OCI-LY3 (cell line): ENCODE results near the gene ARHGAP28.

Experiments used
- H2AFZ ChIP-seq: fragments of 200-600, 300-600 bp; shearing (Covaris generic); 2 replicates; pipeline ENCODE4 v1.6.0; 2014; ENCODE audit warnings: antibody characterized with exemption, low read depth, low read length
- H3K27ac ChIP-seq: fragments of 200-600, 300-600 bp; sonication (generic); 2 replicates; pipeline ENCODE4 v1.5.1; 2014; ENCODE audit warnings: mild to moderate bottlenecking, low read length, moderate library complexity, mixed read lengths
- H3K27me3 ChIP-seq: fragments of 200-600, 300-600 bp; sonication (generic); 2 replicates; pipeline ENCODE4 v1.6.1; 2014; ENCODE audit warnings: low read depth, low read length, mixed read lengths
- H3K36me3 ChIP-seq: fragments of 200-600, 300-600 bp; sonication (generic); replicated peaks from 2 replicates; pipeline ENCODE3; 2014; ENCODE audit warnings: low read depth, low read length, mixed read lengths
- H3K4me1 ChIP-seq: fragments of 300-600, 200-600 bp; sonication (generic); 2 replicates; pipeline ENCODE4 v1.6.1; 2014; ENCODE audit warnings: low read length, mixed read lengths
- H3K4me2 ChIP-seq: fragments of 200-600, 300-600 bp; sonication (generic); 2 replicates; pipeline ENCODE4 v1.6.1; 2014; ENCODE audit warnings: low read length, mixed read lengths
- H3K4me3 ChIP-seq: fragments of 300-600, 200-600 bp; sonication (generic); 2 replicates; pipeline ENCODE4 v1.5.1; 2014; ENCODE audit warnings: antibody characterized with exemption, mild to moderate bottlenecking, low read length, moderate library complexity
- H3K79me2 ChIP-seq: fragments of 300-600, 200-600 bp; shearing (Covaris generic); 2 replicates; pipeline ENCODE4 v1.6.1; 2014; ENCODE audit warnings: mild to moderate bottlenecking, low read length, mixed read lengths
- H3K9ac ChIP-seq: fragments of 300-600, 200-600 bp; shearing (Covaris generic); 2 replicates; pipeline ENCODE4 v1.6.0; 2014; ENCODE audit warnings: mild to moderate bottlenecking, low read length, moderate library complexity
- H3K9me3 ChIP-seq: fragments of 200-600, 300-600 bp; shearing (Covaris generic); 2 replicates; pipeline ENCODE4 v1.6.1; 2014; ENCODE audit warnings: low read length, mixed read lengths; ENCODE audit not compliant: insufficient read depth
- H4K20me1 ChIP-seq: fragments of 200-600, 300-600 bp; sonication (generic); 2 replicates; pipeline ENCODE4 v1.6.1; 2016; ENCODE audit warnings: low read length, mixed read lengths; ENCODE audit not compliant: insufficient read depth
- EZH2phosphoT487 ChIP-seq: fragments of 200-600 bp; shearing (Covaris generic); IDR thresholded peaks from 2 replicates; pipeline ENCODE4 v1.6.1; 2018; ENCODE audit warnings: antibody characterized with exemption, mixed run types, low read depth
- TF ChIP-seq, protein P1 (sequence below): fragments of 200-600, 300-600 bp; sonication (generic); IDR thresholded peaks from 2 replicates; pipeline ENCODE4 v1.5.1; 2014; ENCODE audit warnings: antibody characterized with exemption, low read length, low read depth

Gene ARHGAP28

DNA sequence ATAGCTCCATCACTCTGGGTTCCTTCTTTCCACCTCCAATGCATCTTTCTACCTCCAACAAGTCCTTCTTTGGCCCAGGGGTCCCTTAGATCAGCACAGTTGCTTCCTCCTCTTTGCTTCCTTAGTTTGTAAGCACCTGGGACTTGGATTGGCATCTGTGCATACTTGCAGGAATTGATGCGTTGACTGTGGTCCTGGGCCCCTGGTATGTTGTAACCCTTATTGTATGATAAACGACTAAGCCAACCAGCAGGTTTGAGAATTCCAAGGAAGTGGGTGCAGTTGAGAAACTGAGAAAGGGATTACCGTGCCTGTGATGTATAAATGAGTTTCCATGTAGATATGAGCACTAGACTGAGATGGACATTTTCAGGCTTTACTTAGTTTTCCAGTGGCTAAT, 55.9 kb downstream of the ARHGAP28 start:
- TF ChIP-seq, protein P1, sequence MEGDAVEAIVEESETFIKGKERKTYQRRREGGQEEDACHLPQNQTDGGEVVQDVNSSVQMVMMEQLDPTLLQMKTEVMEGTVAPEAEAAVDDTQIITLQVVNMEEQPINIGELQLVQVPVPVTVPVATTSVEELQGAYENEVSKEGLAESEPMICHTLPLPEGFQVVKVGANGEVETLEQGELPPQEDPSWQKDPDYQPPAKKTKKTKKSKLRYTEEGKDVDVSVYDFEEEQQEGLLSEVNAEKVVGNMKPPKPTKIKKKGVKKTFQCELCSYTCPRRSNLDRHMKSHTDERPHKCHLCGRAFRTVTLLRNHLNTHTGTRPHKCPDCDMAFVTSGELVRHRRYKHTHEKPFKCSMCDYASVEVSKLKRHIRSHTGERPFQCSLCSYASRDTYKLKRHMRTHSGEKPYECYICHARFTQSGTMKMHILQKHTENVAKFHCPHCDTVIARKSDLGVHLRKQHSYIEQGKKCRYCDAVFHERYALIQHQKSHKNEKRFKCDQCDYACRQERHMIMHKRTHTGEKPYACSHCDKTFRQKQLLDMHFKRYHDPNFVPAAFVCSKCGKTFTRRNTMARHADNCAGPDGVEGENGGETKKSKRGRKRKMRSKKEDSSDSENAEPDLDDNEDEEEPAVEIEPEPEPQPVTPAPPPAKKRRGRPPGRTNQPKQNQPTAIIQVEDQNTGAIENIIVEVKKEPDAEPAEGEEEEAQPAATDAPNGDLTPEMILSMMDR: no peak
- TF ChIP-seq EZH2phosphoT487: no peak
- no peaks in the 10 kb centered on the region for H3K9me3 ChIP-seq

DNA sequence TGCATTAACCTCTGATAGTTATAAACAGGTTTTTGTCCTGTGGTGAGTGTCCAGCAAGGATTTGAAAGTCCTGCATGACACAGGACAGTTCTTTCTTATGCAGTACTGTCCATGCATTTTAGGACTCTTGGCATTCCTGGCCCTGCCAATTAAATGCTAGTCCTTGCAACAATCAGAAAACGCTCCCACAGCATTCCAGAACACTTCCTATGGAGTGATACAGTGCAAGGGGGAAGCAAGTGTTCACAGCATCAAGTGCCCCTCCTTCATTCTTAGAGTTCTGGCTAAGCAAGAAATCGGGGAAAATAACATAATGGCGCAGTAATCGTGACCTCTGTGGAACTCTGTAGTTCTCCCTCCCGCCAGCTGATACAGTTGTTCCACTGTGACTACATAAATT, 62.9 kb downstream of the ARHGAP28 start:
- Histone ChIP-seq H4K20me1 (no peaks in the 10 kb centered on the region), H3K36me3 (no peaks in the 10 kb centered on the region), H3K4me2 (no peak overlapping the region), H3K79me2 (no peaks in the 10 kb centered on the region), H3K9ac (no peak overlapping the region), H3K9me3 (no peaks in the 10 kb centered on the region), H3K27ac (no peak overlapping the region), H3K27me3 (no peaks in the 10 kb centered on the region), H2AFZ (no peak overlapping the region), H3K4me1 (no peaks in the 10 kb centered on the region), H3K4me3 (no peak overlapping the region)
- TF ChIP-seq, protein P1: no peak
- no peak for TF ChIP-seq EZH2phosphoT487

More for the DNA sequence above, 55.9 kb downstream of the ARHGAP28 start:
- no peak overlapping the region for H3K9ac ChIP-seq
- no peaks in the 10 kb centered on the region for H4K20me1 ChIP-seq
- H3K4me2 ChIP-seq: no peak overlapping the region
- no peaks in the 10 kb centered on the region for H3K27me3 ChIP-seq
- H3K79me2 ChIP-seq: no peaks in the 10 kb centered on the region
- H3K4me1 ChIP-seq: no peaks in the 10 kb centered on the region
- H3K36me3 ChIP-seq: no peaks in the 10 kb centered on the region
- no peak overlapping the region for H3K27ac ChIP-seq
- H3K4me3 ChIP-seq: no peak overlapping the region
- no peak overlapping the region for H2AFZ ChIP-seq

DNA sequence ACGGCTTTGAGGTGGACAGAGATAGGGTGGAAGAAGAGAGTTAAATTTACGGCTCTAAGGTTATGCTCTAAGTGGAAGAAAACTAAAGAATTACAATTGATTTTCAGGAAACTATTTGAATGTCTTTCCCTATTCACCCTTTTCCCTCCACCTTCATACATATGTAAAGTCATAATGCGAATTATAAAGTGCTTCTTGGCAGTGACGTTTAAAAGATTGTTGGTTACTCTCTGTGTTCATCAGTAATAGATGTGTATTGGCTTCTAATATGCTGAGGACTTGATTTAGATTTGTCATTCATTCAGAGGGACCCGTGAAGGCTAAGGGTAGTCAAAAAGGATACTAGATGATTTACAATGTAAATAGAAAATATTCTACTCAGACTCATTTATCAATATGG, 63.9 kb downstream of the ARHGAP28 start:
- Histone ChIP-seq H3K4me2 (no peak overlapping the region), H3K27ac (no peak overlapping the region), H3K27me3 (no peaks in the 10 kb centered on the region), H3K4me1 (no peaks in the 10 kb centered on the region), H3K9me3 (no peaks in the 10 kb centered on the region), H3K4me3 (no peak overlapping the region), H2AFZ (no peak overlapping the region), H4K20me1 (no peaks in the 10 kb centered on the region), H3K79me2 (no peaks in the 10 kb centered on the region), H3K36me3 (no peaks in the 10 kb centered on the region), H3K9ac (no peak overlapping the region)
- no peak for TF ChIP-seq EZH2phosphoT487
- TF ChIP-seq, protein P1: no peak

DNA sequence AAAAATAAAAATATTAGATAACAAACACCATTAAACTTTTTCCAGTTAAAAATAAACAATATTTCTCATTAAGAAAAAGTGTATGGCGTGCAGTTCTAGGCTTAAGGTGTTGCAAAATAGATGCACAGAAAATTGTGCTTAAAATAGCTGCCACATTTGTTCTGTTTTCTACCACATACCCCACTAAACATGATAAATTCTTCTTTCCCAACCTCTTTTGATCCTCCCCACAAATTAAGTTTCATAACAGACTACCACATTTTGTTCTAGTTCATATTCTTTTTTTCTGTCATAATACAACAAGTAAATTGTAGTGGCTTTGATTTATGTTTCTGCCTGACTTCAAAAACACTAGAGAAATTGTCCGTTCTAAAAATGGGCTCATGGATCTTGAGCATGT, 64.5 kb downstream of the ARHGAP28 start:
- TF ChIP-seq, protein P1: no peak
- TF ChIP-seq EZH2phosphoT487: no peak
- Histone ChIP-seq H3K4me1 (no peaks in the 10 kb centered on the region), H3K79me2 (no peaks in the 10 kb centered on the region), H3K9ac (no peak overlapping the region), H2AFZ (no peak overlapping the region), H3K27me3 (no peaks in the 10 kb centered on the region), H3K4me3 (no peak overlapping the region), H3K4me2 (no peak overlapping the region), H3K9me3 (no peaks in the 10 kb centered on the region), H3K36me3 (no peaks in the 10 kb centered on the region), H3K27ac (no peak overlapping the region), H4K20me1 (no peaks in the 10 kb centered on the region)
